Stromal cell of bone marrow (primary cell): ENCODE data around the gene KCNK4.
"Not testable (repeated sequence)": the region's sequence is repeated elsewhere in the genome, so short reads cannot be mapped to it uniquely, and the experiment has no call there.

Experiments
- DNase-seq: peaks from one replicate; pipeline ENCODE4 v3.0.0-alpha.2; 2012; ENCODE audit warnings: low read depth

The KCNK4 gene

GRCh38 chr11:64291262-64291751 is at the start of gene KCNK4:
TSS of gene KCNK4 (plus strand) at chr11:64291302. CDS start at chr11:64293019, 1,717 bp downstream.
- no peak for DNase-seq

- no peak for DNase-seq
These were observed 49.4 kb upstream of the KCNK4 start for GRCh38 chr11:64241491-64242374.

- no peak for DNase-seq
These were observed 47.8 kb upstream of the KCNK4 start for GRCh38 chr11:64243236-64243854.

GRCh38 chr11:64244107-64244506 is 47.0 kb upstream of the KCNK4 start:
- no peak for DNase-seq

GRCh38 chr11:64244966-64245365 is 46.1 kb upstream of the KCNK4 start:
- DNase-seq = no peak

GRCh38 chr11:64245401-64245796 is 45.7 kb upstream of the KCNK4 start:
- no peak for DNase-seq

GRCh38 chr11:64245797-64246620 is 45.1 kb upstream of the KCNK4 start:
- peak; percentile 92 for DNase-seq

GRCh38 chr11:64246621-64246870 is 44.6 kb upstream of the KCNK4 start:
- DNase-seq = not testable (repeated sequence)

- peak; percentile 73 for DNase-seq
These were observed 44.0 kb upstream of the KCNK4 start, which contains the start of gene PPP1R14B for GRCh38 chr11:64246871-64247728. TSS of gene PPP1R14B (minus strand) at chr11:64246943. CDS start at chr11:64246673, 270 bp downstream.

GRCh38 chr11:64247729-64248531 is 43.2 kb upstream of the KCNK4 start:
- DNase-seq = no peak

- DNase-seq = no peak
These were observed 42.5 kb upstream of the KCNK4 start for GRCh38 chr11:64248578-64248977.

GRCh38 chr11:64249038-64249437 is 42.1 kb upstream of the KCNK4 start:
- no peak for DNase-seq

- no peak for DNase-seq
These were observed 41.3 kb upstream of the KCNK4 start for GRCh38 chr11:64249563-64250414.

- DNase-seq = no peak
These were observed 40.6 kb upstream of the KCNK4 start for GRCh38 chr11:64250415-64251015.

- no peak for DNase-seq
These were observed 39.9 kb upstream of the KCNK4 start, which contains the start of gene PLCB3 for GRCh38 chr11:64251016-64251752. TSS of gene PLCB3 (plus strand) at chr11:64251530. CDS start at chr11:64251650, 120 bp downstream.

- no peak for DNase-seq
These were observed 39.4 kb upstream of the KCNK4 start for GRCh38 chr11:64251753-64252002.

GRCh38 chr11:64252003-64252872 is 38.9 kb upstream of the KCNK4 start:
- DNase-seq = no peak

GRCh38 chr11:64253043-64253442 is 38.1 kb upstream of the KCNK4 start:
- no peak for DNase-seq
